Measurements from ENCODE around the gene SYT1. TPM values are rescaled to one million over a fixed set of nuclear protein-coding genes. Genes with fewer than 3 reads are reported as not detected.
"Not testable (repeated sequence)": the region's sequence is repeated elsewhere in the genome, so short reads cannot be mapped to it uniquely, and the experiment has no call there.

The SYT1 gene
- total RNA-seq, 1 donor from 2014 or later = 0.91 TPM

DNA sequence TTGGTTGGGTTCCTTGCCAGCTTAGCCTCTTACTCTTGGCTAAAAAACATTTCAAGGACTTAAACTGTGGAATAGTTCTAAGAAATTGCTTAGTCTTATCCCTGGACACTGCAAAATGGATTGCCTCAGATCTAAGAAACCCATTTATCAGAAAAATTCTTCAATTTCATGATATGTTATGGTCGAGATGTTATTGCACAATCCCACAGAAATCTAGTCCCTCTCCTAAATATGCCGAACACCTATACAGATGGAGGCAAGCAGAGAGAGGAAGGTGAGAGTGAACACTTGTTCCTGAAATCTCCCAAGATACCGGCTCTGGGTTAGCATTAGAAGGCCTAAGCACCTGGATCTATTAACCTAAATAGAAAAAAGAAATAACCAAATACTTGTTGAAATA lies 559.0 kb downstream of the SYT1 start:
- no peak for ATAC-seq
- no peak for DNase-seq (ENCODE audit: low spot score)

DNA sequence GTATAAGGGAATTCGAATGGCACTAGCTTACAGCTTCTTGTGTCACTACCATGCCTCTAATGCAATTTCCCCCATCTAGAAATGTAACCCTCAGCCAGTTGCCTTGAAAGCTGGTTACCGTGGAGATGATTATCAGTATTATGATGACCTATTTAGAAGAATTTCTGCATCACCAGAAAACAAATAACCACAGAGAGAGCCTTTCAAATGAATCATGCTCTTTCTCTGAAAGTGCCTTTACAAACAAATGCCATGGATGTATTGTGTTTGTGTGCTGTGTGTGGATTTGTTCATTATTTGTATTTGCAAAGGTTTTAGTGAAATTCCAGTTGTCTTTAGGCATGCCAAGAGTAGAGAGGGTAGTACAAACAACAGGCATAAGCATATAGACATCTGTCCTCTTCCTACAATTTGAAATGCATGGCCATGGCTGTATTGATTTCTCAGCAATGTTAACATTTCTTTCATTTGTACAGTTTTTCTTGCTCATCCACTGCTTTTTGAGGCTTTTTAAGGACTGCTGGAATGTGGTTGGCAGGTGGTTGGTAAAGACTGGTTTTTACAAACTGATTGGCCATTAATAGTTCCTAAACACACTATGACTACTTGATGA lies 559.6 kb downstream of the SYT1 start:
- DNase-seq (ENCODE audit: low spot score) (no peak), ATAC-seq (no peak)

DNA sequence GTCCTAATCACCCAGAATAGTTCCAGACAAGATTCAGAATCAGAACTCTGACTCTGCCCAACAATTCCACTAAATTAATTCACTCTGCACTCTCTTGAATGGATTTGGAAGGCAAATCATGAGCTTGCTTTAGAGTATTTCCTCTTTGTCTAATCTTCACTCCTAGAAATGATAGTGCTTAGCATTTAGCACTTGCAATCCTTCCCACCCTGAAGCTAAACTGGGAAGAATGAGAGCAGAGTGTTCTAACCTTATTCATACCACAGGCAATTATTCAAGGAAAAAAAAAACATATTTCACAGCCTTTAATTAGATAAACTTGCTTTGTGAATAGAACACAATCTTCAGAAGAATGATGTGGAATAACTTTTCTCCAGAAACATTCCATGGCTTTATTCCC lies 561.5 kb downstream of the SYT1 start:
- DNase-seq (ENCODE audit: low spot score) (no peak), ATAC-seq (no peak)

- ATAC-seq; DNase-seq (ENCODE audit: low spot score): not testable (repeated sequence)
Observed at GRCh38 chr12:79426744-79427143, 562.2 kb downstream of the SYT1 start.

DNA sequence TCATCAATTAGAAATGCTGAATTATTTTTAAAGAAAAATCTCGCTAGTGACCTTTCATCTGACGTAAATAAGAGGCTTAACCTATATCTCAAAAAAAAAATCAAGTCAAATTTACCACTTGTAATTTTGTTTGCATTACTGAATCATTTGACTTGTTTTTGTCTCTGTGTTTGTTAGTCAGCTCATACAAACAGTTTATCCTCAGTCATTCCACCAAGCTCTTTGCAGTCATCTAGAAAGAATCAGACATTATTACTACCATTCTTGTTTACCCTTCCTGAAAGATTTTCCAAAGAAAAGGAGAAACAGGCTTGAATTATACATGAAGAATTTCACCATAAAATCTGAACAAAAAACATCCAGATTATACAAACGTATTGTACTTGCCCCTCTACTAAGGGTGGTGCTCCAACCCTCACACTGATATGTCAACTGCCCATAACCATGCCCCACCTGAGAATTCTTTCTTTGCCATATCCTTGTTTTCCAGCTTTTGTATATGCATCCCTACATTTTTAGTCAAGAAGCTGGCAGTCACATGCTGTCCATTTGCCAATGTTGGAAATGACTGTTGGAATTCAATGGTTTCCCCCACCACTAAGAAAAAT lies 569.0 kb downstream of the SYT1 start:
- DNase-seq (ENCODE audit: low spot score) (no peak), ATAC-seq (no peak)

DNA sequence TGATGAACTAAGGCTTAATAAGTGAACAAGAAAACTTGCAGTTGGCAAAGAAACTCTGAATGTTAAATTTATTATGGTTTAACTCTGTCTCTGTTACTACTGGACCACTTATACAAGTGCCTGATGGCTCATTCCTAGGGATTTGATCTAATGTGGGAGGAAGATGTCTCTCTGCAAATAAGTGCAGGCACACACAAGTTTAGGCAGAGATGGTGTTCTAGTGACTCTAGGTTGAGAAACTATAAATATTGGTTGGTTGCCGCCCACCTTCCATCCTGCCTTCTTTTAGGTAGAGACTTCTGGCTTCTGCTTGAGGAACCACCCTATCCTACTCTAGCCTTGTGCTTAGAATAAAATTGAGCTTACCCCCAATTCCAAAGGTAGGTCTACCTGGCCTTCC lies 570.0 kb downstream of the SYT1 start:
- DNase-seq (ENCODE audit: low spot score) (no peak), ATAC-seq (no peak)

DNA sequence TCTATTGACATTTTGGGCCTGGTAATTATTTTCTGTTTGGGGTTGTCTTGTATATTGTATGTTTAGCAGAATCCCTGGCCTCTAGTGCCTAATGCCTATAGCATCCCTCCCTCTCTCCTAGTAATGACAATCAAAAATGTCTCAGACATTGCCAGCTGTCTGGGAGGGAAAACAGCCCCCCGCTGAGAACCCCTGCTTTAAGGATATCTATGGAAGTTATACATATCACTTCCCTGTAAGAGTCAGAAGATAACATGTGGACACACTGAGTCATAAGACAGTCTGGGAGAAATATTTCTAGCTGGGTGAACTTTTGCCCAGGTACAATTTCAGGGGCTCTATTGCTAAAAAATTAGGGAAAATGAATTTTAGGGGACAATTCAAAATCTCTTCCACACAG lies 571.2 kb downstream of the SYT1 start:
- no peak for ATAC-seq
- DNase-seq (ENCODE audit: low spot score) = no peak

DNA sequence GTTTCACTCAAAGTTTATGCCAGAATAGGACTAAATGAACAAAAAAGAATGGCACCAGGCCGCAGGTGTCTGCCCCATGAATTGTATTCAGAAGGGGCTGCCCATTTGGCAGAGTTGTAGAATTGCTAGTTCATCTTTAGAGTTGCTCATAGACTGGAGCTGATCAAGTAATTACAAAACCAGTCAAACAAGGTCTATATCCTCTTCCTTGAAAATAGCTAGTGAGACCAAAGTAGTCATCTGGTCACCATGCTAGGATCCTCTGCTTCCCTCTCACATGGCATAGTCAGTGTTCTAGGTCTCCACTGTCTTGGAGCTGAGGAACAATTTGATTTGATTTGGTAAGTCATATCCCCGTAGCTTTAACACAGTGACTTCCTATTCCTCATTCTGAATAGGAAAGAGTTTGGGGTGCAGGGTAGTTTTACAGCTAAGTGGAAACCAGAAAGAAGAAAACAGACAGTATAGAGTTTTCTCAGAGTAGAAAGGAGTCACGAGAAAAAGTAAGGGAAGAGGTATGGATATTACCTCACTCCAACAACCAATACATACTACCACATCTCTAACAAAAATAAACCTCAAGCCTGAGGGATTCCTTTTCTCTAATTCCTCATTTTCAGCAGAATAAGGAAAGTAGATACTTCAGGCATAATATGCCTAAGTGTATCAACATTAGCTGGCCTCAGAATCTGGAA lies 574.1 kb downstream of the SYT1 start:
- ATAC-seq = no peak

GRCh38 chr12:79439175-79439825 lies 574.7 kb downstream of the SYT1 start:
- DNase-seq (ENCODE audit: low spot score) (no peak), ATAC-seq (no peak)

More for the DNA sequence above, 574.1 kb downstream of the SYT1 start:
- DNase-seq (ENCODE audit: low spot score) = no peak

- ATAC-seq (no peak), DNase-seq (ENCODE audit: low spot score) (no peak)
Observed at GRCh38 chr12:79441534-79441933, 577.0 kb downstream of the SYT1 start.

GRCh38 chr12:79442396-79442795 lies 577.8 kb downstream of the SYT1 start:
- ATAC-seq (no peak), DNase-seq (ENCODE audit: low spot score) (no peak)

DNA sequence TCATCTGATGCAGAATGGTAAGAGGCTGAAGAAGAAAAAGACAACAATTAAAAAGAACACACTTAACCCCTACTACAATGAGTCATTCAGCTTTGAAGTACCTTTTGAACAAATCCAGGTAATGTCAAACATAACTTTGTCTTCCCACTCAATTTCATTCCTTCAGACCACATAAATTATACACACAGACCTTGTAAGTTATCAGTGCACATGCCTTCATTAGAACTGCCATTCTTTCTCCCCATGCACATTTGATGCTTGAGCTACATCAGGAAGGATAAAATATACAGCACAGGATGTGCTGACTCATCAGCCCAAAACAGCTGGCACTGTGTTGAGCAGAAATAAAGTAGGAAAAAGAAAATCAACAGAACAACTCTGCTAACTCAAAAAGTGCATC lies 579.5 kb downstream of the SYT1 start:
- DNase-seq (ENCODE audit: low spot score) (no peak), ATAC-seq (no peak)

DNA sequence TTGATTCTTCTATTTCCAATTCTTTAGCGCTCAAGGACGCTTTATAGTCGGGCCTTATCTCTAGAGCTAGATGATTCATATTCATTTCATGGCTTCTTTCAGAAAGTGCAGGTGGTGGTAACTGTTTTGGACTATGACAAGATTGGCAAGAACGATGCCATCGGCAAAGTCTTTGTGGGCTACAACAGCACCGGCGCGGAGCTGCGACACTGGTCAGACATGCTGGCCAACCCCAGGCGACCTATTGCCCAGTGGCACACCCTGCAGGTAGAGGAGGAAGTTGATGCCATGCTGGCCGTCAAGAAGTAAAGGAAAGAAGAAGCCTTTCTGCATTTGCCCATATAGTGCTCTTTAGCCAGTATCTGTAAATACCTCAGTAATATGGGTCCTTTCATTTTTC lies 584.2 kb downstream of the SYT1 start:
- no peak for DNase-seq (ENCODE audit: low spot score)

DNA sequence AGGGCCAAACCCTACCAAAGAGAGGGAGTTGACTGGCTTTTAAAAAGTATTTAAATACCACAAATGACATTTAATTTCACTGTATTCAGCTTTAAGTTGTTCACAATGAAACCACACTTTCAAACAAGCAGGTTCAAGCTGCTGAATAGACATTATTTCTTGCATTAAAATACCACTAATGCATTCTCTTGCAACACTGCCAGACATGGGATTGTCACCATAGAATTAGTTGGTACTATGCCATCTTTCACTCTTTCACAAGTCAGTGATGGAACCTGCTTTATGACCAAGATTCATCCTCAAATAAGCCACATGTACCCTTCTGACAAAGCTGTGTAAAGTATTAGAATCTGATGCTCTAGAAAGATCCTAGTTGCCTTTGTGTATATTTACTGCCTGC lies 586.8 kb downstream of the SYT1 start:
- DNase-seq (ENCODE audit: low spot score) (no peak), ATAC-seq (no peak)

More for the DNA sequence above, 584.2 kb downstream of the SYT1 start:
- no peak for ATAC-seq

- DNase-seq (ENCODE audit: low spot score) (no peak), ATAC-seq (no peak)
Observed at GRCh38 chr12:79451978-79452377, 587.4 kb downstream of the SYT1 start.

GRCh38 chr12:79452906-79453305 lies 588.3 kb downstream of the SYT1 start:
- no peak for ATAC-seq
- DNase-seq (ENCODE audit: low spot score) = no peak

DNA sequence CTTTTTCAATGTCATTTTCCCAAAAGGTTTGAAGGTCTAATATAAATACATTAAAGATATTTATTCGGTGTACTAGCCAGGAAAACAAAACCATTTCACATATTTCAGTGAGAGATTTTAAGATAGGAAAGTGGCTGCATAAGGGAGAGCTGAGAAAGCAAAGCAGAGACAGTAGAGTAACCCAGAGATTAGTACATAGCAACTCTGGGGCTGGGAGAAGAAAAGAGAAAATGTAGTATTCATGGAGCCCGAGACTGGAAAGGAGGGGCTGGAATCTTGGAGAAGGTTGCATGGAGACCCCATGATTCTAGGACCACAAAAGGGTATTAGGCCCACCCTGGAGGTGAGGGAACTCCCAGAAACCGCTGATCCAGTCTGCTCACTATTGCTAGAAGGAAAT lies 589.2 kb downstream of the SYT1 start:
- DNase-seq (ENCODE audit: low spot score) = no peak
- ATAC-seq = no peak

DNA sequence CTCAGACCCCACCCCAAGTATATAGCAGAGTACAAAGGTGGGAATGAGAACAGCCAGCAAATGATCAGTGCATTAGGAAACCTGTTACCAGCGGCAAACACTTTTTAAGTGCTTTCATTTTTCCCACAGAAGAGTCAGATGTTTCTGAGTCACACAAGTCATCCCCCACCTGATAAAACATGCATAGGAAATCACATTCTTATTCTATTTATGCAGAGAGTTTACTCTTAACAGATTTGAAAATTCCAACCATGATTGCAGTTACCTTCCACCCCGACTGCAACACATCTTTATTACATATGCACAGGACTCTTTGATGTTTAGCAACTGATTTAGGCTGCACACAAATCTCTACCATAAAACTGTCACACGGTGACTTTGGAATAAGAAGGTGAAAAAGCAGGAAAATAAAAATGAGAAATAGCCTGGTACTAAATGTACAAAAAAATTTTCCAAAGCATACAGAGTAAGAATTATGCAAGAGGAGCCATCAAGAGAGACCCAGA lies 589.8 kb downstream of the SYT1 start:
- DNase-seq (ENCODE audit: low spot score) = no peak
- ATAC-seq = no peak

DNA sequence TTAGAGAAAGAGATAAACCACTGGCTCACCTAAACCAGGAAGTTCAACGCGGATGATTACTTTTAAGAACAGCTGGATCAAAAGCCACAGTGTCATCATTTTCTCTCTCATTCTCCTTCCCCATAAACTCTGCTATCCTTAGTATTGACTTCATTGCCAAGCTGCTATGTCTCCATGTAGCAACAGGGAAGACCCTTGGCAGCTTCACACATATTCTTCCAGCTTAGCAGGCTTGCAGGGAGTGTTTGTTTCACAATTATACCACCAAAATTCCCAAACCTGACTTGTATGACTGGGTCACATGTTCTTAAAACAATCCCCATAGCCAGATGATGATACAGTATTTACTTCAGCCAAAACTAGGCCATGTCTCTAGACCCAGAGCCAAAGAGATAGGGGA lies 590.7 kb downstream of the SYT1 start:
- DNase-seq (ENCODE audit: low spot score) = no peak
- no peak for ATAC-seq

DNA sequence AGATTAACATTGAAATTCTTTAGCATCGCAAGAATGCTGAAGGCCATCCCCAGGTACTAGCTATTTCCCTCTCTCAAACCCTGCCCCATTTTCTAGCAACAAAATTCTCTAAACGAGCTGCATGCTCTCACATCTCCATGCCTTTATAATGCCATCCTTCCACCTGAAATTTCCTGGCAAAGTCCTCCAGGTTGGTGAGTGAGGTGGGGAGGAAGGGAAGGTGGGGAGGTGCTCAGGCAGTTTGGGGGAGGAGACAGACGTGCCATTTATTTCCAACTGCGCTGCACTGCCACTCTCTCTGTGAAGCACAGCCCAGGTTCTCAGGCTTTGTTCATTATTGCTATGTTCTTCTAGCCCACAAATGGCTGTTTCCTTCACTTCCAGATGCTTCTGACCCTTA lies 617.7 kb downstream of the SYT1 start:
- ATAC-seq (no peak), DNase-seq (ENCODE audit: low spot score) (no peak)

- no peak for ATAC-seq
Observed at GRCh38 chr12:79482921-79483320, 618.3 kb downstream of the SYT1 start.

DNA sequence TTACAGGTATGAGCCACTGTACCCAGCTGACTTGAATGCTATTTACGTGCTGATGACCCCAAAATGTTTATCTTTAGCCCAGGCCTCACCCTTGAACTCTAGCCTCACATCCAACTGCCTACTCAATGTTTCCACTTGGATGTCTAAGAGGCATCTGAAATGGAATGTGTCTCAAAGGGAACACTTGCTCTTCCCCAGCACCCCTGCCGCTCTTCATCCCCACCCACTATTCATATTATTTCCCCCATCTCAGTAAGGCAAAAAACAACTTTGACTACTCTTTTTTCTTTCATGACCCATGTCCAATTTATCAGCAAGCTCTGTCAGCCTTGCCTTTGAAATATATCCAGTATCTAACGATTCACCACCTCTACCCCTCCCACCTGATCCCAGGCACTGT lies 621.6 kb downstream of the SYT1 start:
- ATAC-seq = no peak
- no peak for DNase-seq (ENCODE audit: low spot score)

More at GRCh38 chr12:79482921-79483320, 618.3 kb downstream of the SYT1 start:
- no peak for DNase-seq (ENCODE audit: low spot score)
